ENCODE data around the gene PDIA4. TPM values are rescaled to one million over a fixed set of nuclear protein-coding genes. Genes with fewer than 3 reads are reported as not detected.
A peak's percentile ranks its signal among the peaks of the same experiment; 100 is the strongest.

Gene PDIA4
- total RNA-seq, 1 donor from 2014 or later = 154 TPM

- no peak for TF ChIP-seq CTCF (conservative IDR thresholded peaks at IDR 0.05)
- no peaks in the 10 kb centered on the region for H3K4me1 Mint-ChIP-seq
- H3K9me3 Mint-ChIP-seq = no peaks in the 10 kb centered on the region
- H3K4me3 Mint-ChIP-seq = no peak overlapping the region
- no peak overlapping the region for H3K27ac Mint-ChIP-seq (ENCODE audit: unreplicated experiment)
- no peaks in the 10 kb centered on the region for H3K36me3 Mint-ChIP-seq (ENCODE audit: low read depth)
- H3K27me3 Mint-ChIP-seq (ENCODE audit: low read depth) = no peaks in the 10 kb centered on the region
- no peak for DNase-seq (ENCODE audit: low read depth, low spot score)
Measured at GRCh38 chr7:148975896-148976295, 52.4 kb downstream of the PDIA4 start.

GRCh38 chr7:148973256-148973655 lies 55.0 kb downstream of the PDIA4 start:
- no peak overlapping the region for H3K4me3 Mint-ChIP-seq
- no peaks in the 10 kb centered on the region for H3K9me3 Mint-ChIP-seq
- H3K36me3 Mint-ChIP-seq (ENCODE audit: low read depth) = no peaks in the 10 kb centered on the region
- no peak overlapping the region for H3K27ac Mint-ChIP-seq (ENCODE audit: unreplicated experiment)
- H3K4me1 Mint-ChIP-seq = no peaks in the 10 kb centered on the region
- TF ChIP-seq CTCF (conservative IDR thresholded peaks at IDR 0.05) = no peak
- H3K27me3 Mint-ChIP-seq (ENCODE audit: low read depth) = no peaks in the 10 kb centered on the region
- no peak for DNase-seq (ENCODE audit: low read depth, low spot score)

GRCh38 chr7:148972375-148972774 lies 55.9 kb downstream of the PDIA4 start:
- H3K4me1 Mint-ChIP-seq = no peaks in the 10 kb centered on the region
- H3K27ac Mint-ChIP-seq (ENCODE audit: unreplicated experiment) = no peak overlapping the region
- no peaks in the 10 kb centered on the region for H3K27me3 Mint-ChIP-seq (ENCODE audit: low read depth)
- TF ChIP-seq CTCF (conservative IDR thresholded peaks at IDR 0.05) = no peak
- H3K9me3 Mint-ChIP-seq = no peaks in the 10 kb centered on the region
- no peak for DNase-seq (ENCODE audit: low read depth, low spot score)
- no peak overlapping the region for H3K4me3 Mint-ChIP-seq
- H3K36me3 Mint-ChIP-seq (ENCODE audit: low read depth) = no peaks in the 10 kb centered on the region

- TF ChIP-seq CTCF (conservative IDR thresholded peaks at IDR 0.05) = no peak
- Mint-ChIP-seq H3K27ac (ENCODE audit: unreplicated experiment) (no peak overlapping the region), H3K9me3 (no peaks in the 10 kb centered on the region), H3K27me3 (ENCODE audit: low read depth) (no peaks in the 10 kb centered on the region), H3K4me3 (no peak overlapping the region), H3K4me1 (peaks cover 23% of the 10 kb centered on the region), H3K36me3 (ENCODE audit: low read depth) (no peaks in the 10 kb centered on the region)
- no peak for DNase-seq (ENCODE audit: low read depth, low spot score)
Measured at GRCh38 chr7:148967602-148968001, 60.7 kb downstream of the PDIA4 start.

- peak overlapping the region; percentile 78 for H3K4me3 Mint-ChIP-seq
- H3K4me1 Mint-ChIP-seq = peaks cover 27% of the 10 kb centered on the region
- no peak for TF ChIP-seq CTCF (conservative IDR thresholded peaks at IDR 0.05)
- no peaks in the 10 kb centered on the region for H3K36me3 Mint-ChIP-seq (ENCODE audit: low read depth)
- H3K27me3 Mint-ChIP-seq (ENCODE audit: low read depth) = no peaks in the 10 kb centered on the region
- H3K27ac Mint-ChIP-seq (ENCODE audit: unreplicated experiment) = no peak overlapping the region
- H3K9me3 Mint-ChIP-seq = no peaks in the 10 kb centered on the region
- DNase-seq (ENCODE audit: low read depth, low spot score) = no peak
Measured at GRCh38 chr7:148967032-148967372, 61.3 kb downstream of the PDIA4 start.

All from neural crest cell (in vitro differentiated cells).